Measurements from ENCODE around the gene RBPMS2.

RBPMS2 gene

DNA sequence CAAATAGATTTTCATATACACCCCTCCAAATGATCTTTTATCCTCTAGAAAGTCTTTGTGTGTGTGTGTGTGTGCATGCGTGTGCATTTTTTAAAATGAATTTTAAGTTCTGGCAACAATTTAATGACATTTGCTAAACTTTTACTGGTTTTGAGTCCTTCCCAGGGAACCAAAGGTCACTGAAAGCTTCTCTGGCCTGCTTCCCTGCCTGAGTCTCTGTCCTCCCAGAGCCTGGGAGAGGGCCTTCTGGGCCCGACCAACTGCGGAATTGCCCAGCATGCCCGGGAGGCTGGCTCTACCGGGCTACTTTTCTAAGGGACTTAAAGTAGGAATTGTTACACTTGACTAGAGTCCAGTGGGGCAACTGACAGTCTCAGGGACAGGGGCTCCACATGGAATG is 7.4 kb upstream of the RBPMS2 start:
- ATAC-seq = no peak

DNA sequence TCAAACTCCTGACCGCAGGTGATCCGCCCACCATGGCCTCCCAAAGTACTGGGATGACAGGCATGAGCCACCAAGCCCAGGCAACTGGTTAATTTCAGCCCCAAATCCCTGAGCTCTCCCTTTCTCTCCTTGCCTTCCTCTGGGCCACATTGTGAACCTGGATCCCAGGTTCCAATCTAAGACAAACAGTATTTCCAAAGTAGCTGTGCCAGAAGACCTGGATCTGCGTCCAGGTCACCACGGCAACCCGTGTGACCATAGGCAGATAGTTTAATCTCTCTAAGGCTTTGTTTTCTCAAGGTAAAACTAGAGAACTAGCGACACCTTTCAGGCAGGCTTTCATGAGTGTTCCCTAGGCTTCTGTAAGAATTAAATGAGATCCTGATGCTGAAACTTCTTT is 5.9 kb upstream of the RBPMS2 start:
- ATAC-seq = no peak

DNA sequence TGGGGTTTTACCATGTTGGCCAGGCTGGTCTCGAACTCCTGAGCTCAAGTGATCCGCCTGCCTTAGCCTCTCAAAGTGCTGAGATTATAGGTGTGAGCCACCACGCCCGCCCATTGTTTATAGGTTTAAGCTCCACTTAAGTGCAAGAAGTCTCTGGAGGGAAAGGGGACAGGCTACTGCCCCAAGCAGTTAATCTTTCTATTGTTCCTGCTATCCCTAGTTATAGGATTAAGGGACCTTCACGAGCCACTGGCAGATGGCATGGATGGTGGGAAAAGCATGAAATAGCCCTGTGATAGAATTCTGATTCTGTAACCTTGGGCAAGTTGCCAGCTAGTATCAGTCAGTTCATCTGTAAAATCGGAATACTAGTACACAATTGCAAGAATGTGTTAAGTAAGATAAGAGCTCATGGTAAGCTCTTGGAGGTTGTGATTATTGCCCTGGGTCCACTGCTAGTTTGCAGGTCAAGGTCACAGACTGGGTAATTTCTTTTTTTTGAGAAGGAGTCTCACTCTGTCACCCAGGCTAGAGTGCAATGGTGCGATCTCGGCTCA is 5.3 kb upstream of the RBPMS2 start:
- no peak for ATAC-seq

DNA sequence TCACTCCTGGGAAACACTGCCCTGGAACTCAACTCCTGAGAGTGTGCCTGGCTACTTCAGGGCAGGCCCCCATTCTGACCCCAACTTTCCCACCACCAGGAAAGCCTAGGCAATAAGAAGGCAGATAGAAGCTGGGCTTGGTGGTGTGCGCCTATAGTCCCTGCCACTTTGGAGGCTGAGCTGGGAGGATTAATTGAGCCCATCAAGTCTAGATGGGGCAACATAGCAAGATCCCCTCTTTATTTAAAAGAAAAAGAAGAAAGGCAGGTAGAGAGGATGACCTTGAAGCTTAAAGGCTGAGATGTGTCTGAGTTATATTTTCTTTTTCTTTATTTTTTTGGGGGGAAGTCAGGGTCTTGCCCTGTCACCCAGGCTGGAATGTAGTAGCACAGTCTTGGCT is 4.2 kb upstream of the RBPMS2 start:
- ATAC-seq = no peak

DNA sequence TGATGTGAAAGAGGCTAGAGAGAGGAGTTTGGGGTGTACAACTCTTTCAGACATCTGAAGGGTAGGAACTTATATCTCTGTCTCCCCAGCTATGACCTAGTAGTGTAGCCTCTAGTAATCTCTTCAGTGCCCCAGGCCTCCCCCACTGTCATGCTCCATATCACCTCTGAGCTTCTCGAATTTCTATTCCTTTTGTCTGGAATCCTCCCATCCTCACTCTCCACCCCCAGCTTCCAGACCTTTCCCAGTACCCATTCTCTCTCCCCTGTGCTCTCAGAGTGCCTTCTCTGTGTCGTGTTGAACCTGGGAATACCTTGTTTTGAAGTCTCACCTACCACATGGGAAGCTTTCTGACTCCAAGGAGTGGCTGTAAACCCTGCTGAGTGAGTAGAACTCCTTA is 3.6 kb upstream of the RBPMS2 start:
- no peak for ATAC-seq

DNA sequence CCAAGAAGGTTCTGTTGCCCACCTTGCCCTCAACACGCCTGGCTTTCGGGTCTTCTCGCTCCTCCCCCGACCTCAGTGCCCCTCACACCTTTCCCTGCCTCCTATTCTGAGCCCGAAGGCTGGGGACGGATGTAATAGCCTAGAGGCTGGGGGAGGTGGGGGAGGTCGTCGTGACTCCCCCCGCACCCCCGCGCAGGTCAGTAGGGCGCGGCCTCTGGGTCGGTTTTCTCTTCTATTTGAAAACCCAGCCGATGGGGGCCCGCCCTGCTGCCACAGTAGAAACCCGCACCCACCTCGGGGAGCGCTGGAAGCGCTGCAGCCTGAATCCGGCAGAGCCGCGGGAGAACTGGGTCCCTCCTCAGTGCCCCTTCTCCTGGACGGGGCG is 1.0 kb upstream of the RBPMS2 start:
- no peak for ATAC-seq

DNA sequence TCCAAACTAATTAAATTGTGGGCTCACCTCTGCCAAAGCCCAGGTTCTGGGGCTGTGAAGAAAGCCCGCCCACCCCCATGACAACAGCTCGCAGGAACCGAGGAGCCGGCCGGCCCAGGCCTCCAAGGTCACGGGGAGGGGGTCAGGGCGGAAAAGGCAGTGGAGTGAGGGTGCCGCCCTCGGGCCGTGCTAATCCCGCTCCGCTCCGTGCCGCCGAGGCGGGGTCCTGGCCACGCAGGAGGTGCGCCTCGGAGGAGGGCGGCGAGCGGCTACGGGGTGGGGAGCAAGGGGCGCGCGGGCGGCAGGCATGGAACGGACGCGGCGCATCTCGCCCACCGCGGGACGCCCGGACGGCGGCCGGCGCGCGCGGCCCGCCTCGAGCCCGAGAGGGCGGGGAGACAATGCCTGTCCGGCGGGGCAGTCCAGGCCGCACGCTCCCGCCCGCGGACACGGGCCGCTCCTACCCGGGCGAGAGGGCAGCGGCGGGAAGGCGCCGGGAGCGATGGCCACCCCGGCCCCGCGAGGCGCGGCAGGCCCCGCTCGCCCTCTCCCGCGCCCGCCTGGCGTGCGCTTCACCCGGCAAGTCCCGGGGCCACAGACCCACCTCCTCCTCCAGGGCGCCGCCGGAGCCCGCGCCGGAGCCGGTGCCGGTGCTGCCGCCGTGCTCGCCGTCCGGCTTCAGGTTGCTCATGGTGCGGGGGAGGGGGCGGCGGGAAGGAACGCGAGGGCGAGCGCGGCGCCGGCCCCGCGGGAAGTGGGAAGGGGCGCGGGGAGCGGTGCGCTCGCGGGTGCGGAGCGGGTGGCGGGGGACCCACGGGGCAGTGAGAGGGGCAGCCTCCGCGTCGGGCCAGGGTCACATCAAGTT is 528 bp downstream of the RBPMS2 start:
- ATAC-seq = peak in 1 of 2 donors; percentile 11

DNA sequence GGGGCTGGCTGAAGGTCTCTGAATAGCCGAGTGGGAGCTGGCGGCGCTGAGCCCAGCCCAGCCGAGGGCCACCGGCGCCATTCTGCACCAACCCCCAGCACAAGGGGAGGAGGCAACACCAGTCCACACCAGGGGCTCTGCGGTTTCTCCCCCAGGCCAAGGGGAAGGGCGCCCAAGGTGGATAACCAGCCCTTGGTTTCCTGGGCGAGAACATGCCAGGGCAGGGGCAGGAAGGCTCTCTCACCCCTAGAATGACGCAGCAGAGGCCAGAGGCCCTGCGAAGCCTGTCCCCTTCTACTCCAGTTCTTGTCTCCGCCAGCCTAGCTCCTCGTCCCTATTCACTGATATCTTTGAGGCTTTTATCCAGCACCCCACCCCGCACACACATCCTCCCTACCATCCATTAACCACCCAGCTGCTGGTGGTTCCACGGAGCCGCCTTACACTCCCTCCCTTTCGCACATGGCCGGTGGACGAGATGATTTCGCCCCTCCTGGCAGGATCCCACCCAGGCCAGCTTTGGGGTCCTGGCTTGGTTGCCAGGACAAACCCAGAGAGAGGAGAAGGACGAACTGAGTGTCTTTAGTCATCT is 1.3 kb downstream of the RBPMS2 start:
- ATAC-seq = no peak

DNA sequence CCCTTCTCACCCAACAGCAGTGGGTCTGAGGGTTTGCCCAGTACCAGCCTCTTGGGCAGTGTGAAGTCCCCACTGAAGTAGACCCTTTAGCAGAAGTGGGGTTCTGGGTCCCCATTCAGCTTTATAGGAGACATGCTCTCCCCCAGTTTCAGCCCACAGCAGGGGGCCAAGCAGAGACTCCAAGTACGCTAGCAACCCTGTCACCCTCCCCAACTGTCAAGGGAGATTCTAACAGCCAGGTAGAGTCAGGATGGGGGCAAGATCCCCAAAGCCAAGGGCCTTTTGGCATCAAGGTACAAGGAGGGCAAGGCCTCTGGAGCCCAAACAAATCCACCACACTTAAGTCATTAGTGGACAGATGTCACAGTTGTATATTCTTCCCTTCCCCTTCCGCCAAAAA is 1.8 kb downstream of the RBPMS2 start:
- no peak for ATAC-seq

DNA sequence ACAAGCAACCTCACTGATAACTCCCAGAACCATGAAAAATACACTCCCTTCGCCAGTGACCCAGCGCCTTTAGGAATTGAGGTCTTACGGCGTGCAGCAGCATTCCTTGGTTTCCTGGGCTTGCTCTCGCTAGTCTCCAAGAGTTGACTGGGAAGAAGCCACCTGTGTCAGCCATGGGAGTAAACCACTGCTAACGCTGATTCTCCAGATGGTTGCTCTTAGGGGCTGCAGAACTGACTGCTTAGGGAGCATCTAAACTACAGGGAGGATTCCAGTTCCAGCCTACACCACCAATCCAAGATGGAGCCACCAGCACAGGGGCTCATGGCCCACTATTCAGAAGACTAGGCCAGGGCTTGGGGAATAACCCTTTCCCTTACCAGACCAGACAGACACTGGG is 2.4 kb downstream of the RBPMS2 start:
- ATAC-seq = no peak

DNA sequence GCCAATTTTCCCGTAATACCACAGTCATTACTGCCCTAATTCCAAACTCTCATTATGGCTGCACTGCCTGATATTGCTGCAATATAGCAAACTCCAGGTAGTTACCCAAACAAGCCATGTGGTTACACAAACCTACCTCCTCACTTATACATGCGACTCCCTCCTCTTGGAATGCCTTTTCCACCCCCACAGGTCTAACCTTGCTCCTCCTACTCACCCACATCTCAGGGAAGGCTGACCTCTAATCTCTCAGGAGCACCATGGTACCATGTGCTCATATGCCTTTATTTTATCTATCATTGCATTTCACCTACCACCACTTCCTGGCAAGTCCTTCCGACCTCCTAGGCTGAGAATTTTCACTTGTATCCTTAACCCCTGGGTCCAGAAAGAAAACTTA is 2.9 kb downstream of the RBPMS2 start:
- no peak for ATAC-seq

DNA sequence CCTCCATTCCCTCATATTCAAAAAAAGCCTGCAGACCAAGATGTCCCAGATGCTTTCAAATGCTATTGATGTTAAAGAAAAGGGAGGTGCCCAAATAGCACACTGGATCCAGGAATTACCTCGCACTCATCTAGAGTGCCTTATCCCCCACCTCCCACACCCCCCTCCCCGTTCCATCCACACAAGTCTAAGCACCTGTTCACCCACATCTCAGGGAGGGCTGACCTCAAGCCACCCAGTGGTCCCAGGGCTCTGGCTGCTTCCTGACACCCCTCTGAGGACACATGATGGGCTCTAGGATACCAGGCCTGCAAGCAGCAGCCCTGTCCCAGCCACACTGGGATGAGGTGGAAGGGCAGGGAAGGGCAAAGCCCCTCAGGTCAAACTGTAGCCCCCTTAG is 4.8 kb downstream of the RBPMS2 start:
- ATAC-seq = no peak

DNA sequence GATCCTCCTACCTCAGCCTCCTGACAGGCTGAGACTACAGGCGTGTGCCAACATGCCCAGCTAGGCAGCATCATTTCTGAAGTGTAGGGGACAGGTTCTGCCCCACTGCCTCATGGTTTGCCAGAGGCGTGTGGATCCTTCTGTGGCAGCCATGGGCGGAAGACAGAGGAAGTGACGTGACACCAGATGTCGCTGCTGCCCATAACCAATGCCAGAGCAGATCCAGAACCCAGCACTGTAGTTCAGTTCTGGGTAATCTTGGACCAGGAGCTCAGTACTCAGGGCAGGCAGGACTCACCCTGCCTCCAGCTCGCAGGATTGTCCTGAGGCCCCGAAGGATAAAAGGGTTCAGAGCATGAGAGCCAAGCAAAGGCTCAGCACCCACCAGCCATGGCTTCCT is 8.2 kb downstream of the RBPMS2 start:
- ATAC-seq = no peak

DNA sequence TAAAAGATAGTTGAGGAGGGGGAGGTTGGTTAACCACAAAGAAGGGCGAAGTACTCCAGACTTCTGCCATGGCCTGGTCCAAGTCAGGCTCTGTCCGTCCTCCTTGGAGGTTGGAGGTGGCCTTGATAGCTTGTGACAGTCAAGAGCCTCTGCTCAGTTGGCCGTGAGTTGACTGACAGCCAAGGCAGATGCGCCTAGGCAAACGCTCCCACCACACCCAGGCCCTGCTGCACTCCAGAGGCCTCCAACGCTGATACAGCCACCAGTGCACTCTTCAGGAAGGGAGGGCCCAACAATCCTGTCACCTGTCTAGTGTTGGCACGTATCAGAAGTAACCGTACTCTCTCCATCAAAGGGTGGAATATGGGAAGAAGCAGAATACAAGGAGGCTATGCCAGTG is 9.3 kb downstream of the RBPMS2 start:
- no peak for ATAC-seq

DNA sequence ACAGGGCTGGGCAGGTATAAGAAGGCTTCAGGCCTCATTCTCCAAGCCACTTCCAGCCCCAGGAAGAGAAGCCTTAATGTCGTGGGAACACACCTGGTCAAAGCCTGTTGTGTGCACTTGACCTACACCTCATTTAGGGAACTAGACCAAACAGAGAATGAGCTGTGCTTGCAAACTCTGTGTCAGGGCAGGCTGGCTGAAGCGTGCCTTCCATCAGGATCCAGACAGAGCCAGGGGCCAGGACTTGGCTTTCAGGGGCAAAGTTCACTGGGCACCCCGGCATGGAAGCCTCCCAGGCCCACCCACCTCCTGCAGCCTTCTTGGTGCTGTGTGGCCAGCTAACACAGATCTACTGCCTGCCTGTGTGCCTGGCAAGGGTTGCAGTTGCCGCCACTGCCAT is 11.5 kb downstream of the RBPMS2 start:
- no peak for ATAC-seq

DNA sequence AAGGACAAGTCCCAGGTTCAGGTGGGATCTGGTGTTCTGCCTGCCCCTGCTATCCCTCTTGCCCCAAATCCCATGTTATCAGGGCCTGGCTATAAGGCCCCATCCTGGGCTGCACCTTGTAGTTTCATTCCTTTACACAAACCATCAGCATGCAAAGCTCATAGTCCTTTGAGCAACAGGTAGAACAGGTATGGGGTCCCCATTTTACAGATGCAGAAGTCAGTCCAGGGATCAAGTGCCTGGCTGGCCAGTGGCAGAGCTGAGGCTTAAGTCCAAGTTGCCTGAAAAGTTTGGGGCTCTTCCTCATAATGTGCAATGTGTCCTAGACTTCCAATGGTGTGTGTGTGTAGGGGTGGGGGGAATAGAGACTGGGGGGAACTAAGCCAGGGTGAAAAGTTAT is 11.9 kb downstream of the RBPMS2 start:
- ATAC-seq = no peak

DNA sequence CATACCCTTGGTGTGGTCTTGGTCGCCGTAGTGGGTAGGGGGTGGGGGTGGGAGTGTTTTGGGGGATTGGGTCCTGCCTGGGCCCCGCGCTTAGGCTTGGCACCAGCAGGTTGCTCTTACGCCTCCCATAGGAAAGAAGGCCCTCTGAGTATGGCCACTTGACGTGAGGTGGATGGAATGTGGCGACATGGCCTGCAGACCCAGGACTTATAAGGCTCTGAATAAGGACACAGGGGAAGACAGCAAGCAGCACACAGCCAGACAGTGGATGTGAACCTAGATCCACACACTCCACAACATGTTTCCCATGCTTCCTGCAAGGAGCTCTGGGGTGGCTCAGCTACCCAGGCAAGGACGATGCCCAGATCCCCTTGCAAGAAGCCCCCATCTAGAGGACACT is 12.4 kb downstream of the RBPMS2 start:
- ATAC-seq = no peak

DNA sequence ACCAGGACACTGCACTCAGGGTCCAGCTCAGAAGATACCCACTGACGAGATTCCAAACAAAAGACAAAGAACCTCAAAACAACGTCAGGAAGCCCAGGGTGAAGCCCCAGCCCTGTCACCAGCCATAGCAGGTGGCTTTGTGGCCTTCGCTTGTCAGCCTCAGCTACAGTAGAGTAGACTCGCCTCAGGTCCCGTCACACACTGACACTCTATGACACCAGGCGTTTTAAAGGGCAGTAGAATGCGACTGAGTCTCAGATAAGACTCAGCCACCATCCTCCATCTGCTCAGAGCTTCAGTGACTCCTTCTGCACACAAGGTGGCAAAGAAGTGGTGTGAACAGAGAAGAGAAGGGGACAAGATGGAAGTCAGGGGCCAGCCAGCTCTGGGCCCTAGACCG is 12.8 kb downstream of the RBPMS2 start:
- ATAC-seq = no peak

DNA sequence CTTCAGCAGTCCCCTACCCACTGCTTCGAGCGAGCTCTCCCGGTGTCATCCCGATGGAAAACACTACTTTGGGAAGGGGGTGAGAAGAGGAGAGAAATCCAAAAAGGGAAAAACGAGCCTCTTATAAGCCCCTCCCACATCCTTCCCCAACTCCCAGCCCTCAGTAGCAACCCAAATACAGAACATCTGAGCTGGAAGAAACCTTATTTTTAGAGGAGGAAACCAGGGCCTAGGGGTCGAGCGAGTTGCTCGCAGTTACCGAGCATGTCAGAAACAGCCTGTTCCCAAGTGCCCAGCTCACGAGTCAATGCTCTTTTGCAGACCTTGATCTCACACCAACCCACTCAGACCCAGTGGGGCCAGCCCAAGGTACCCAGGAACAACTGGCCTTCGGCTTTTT is 14.2 kb downstream of the RBPMS2 start:
- no peak for ATAC-seq

DNA sequence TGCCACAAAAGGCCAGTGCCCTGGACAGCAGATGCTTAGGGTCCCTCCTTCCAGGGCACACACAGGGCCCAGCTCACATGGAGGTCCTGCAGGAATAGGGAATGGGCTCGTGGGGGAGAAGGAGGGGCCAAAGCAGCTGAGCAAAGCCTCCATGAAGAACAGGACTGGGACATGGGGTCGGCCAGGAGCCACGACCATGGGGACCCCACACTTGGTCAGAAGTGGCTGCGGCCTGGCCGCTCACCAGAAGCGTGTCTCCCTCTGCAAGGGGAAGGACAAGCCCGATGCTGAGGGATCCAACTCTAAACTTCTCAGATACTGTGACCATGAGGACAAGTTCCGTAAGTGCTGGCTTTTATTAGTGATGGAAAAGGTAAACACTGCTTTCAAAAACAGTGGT is 15.3 kb downstream of the RBPMS2 start:
- ATAC-seq = no peak

DNA sequence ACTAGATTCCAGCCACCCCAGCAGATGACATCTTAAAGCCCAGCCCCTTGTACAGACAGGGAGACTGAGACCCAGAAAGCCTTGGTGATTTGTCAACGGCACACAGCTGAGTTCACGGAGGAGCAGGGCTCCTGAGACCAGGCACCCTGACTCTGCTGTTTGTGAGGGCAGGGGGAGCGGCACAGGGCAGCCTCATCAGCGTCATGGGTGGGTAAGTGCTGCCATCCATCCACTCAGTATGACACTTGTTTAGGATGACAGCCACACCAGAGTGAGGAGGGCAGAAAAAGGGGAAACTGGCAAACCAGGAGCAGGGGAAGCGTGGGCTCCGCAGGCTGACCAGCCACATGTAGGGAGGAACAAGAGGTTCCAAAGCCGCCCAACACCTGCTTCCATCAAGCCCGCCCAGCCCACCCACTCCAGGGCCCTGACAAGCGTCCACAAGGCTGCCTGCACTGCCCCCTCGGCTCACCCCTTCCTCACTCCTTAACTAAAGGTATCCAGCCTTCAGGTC is 19.9 kb downstream of the RBPMS2 start:
- ATAC-seq = no peak

DNA sequence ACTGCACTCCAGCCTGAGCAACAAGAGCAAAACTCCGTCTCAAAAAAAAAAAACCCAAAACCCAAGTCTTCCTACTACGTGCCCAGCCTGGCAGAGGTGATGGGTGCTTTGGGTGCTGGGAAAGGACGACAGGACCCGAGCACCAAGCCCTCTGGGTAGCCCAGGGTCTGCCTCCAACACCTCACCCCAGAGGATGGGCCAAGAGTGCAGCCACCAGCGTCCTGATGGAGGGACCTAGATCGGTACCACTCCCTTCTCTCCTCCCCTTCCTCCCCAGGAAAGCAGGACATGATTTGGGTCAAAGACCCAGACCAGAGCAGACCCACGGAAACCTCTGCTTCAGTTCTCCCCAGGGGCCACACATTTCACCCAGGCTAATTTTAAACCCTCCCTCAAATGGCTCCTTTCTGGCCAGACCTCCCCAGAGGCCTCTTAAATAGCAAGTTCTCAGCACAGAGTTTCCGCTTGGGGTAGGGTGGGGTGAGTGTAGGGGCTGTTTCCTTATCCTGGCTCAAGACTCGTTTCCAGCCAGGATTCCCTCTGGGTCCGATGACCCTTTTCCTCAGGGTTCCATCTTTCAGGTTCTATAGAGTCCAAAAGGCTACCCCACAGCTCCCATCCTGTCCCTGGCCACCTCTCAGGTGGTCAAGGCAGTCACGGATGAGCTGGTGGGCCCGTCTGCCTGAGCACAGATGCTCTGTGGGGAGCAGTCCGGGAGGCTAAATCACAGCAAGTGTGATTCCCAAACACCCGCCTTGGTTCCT is 20.5 kb downstream of the RBPMS2 start:
- ATAC-seq = no peak

DNA sequence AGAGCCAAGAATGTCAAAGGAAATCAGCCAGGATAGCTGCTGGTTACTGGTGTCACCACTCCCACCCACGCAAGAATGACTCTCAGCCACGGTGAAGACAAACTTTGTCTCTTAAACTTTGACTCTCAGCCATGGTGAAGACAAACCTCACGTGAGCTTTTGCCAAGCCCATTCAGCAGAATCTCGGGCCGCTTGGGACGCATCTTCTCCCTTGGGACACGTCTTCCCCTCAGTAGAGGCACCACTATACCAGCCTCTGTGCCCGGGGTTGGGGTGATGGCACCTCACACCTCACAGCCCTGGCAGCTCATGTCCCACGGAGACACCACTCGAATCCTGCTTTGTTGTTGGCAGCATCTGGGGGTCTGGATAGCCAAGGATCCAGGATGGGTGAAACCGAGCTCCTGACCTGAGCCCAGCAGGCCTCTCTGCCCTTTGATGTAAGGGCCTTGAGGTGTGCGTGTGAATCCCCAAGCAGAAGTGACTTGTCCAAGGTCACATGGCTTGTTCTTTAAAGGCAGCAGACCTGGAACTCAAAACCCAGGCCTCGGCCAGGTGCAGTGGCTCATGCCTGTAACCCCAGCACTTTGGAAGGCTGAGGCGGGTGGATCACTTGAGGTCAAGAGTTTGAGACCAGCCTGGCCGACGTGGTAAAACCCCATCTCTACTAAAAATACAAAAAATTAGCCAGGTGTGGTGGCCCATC is 21.8 kb downstream of the RBPMS2 start:
- ATAC-seq = no peak

All from activated CD4-positive, CD25-positive, alpha-beta regulatory T cell treated with anti-CD3 and anti-CD28 coated beads, Interleukin-2, amount 50 U/mL, for 24 hours (primary cell).